ENCODE measurements around the gene GRAP.
A peak's percentile ranks its signal among the peaks of the same experiment; 100 is the strongest.

GRAP gene

GRCh38 chr17:18984273-18985114, 62.3 kb downstream of the GRAP start (continued):
- no peak for TF ChIP-seq ZSCAN18 (tag by site-specific recombination; IDR thresholded peaks at IDR 0.05)

GRCh38 chr17:18981642-18982424, 64.9 kb downstream of the GRAP start:
- ChIA-PET CTCF (interaction anchor here (0.6 to 2.7 kb wide), 5 partner anchors 19 to 356 kb away, joined by 3 to 11 read pairs (median 3); no protein-coding TSS in a partner anchor), POLR2A (interaction anchor here (1.5 to 1.8 kb wide), 2 partner anchors 10 to 20 kb away, joined by 3 to 7 read pairs; no protein-coding TSS in a partner anchor)
- Histone ChIP-seq H3K9me3 (ENCODE audit: control insufficient read depth, insufficient read depth, low read depth, low read length) (no peaks in the 10 kb centered on the region), H3K4me1 (ENCODE audit: control insufficient read depth, insufficient read depth, low read length) (peaks cover 11% of the 10 kb centered on the region), H3K27ac (ENCODE audit: extremely low read depth, low read depth, low read length) (peak overlapping the region; percentile 76), H3K36me3 (ENCODE audit: control insufficient read depth in 2 of 2, insufficient read depth in 1 of 2, low read length in 2 of 2) (peaks cover 0 to 59% of the 10 kb centered on the region in 2 experiments; a peak in 1 of 3 replicates), H3K4me3 (ENCODE audit: low read depth, low read length) (no peak overlapping the region)
- TF ChIP-seq ZNF174 (tag by site-specific recombination; IDR thresholded peaks at IDR 0.05) (no peak), ZNF266 (tag by site-specific recombination; IDR thresholded peaks at IDR 0.05; ENCODE audit: low read depth) (no peak), KLF17 (tag by site-specific recombination; IDR thresholded peaks at IDR 0.05) (0 out of 2 replicates have a peak, but pooled peaks have one; percentile 18), ZNF645 (tag by site-specific recombination; IDR thresholded peaks at IDR 0.05) (no peak), ZNF112 (tag by site-specific recombination; IDR thresholded peaks at IDR 0.05) (no peak), ZBTB17 (tag by site-specific recombination; IDR thresholded peaks at IDR 0.05) (peak; percentile 77), ZNF600 (tag by site-specific recombination; IDR thresholded peaks at IDR 0.05) (peak; percentile 95), ZBTB48 (tag by site-specific recombination; IDR thresholded peaks at IDR 0.05) (peak; percentile 56), ZNF114 (tag by site-specific recombination; IDR thresholded peaks at IDR 0.05) (no peak), ZNF394 (tag by site-specific recombination; IDR thresholded peaks at IDR 0.05; ENCODE audit: borderline replicate concordance) (0 out of 2 replicates have a peak, but pooled peaks have one; percentile 23), IKZF3 (tag by site-specific recombination; IDR thresholded peaks at IDR 0.05) (peak; percentile 42; the same call in 1 of the 2 replicates), ATF2 (tag by site-specific recombination; IDR thresholded peaks at IDR 0.05; ENCODE audit: low read depth) (no peak), GLIS2 (tag by site-specific recombination; IDR thresholded peaks at IDR 0.05) (peak; percentile 55), ZIC2 (tag by site-specific recombination; IDR thresholded peaks at IDR 0.05) (peak; percentile 96), ZNF558 (tag by site-specific recombination; IDR thresholded peaks at IDR 0.05) (0 out of 2 replicates have a peak, but pooled peaks have one; percentile 65), ZNF530 (tag by site-specific recombination; IDR thresholded peaks at IDR 0.05; ENCODE audit: low read depth) (no peak), ZNF26 (tag by site-specific recombination; IDR thresholded peaks at IDR 0.05) (no peak), ZEB2 (tag by site-specific recombination; IDR thresholded peaks at IDR 0.05) (peak; percentile 64; the same call in 1 of the 2 replicates), ZNF670 (tag by site-specific recombination; IDR thresholded peaks at IDR 0.05; ENCODE audit: low read depth) (no peak), EGR2 (tag by site-specific recombination; IDR thresholded peaks at IDR 0.05; ENCODE audit: low read depth) (peak; percentile 87), ZNF202 (tag by site-specific recombination; IDR thresholded peaks at IDR 0.05; ENCODE audit: borderline replicate concordance) (no peak), ZNF37A (tag by site-specific recombination; IDR thresholded peaks at IDR 0.05) (no peak), ZNF24 (tag by site-specific recombination; IDR thresholded peaks at IDR 0.05) (peak; percentile 70; the same call in 1 of the 2 replicates), ZBTB44 (tag by site-specific recombination; IDR thresholded peaks at IDR 0.05) (peak; percentile 96), YY1 (tag by site-specific recombination; IDR thresholded peaks at IDR 0.05) (0 out of 2 replicates have a peak, but pooled peaks have one; percentile 24)

Data from HEK293 (cell line).